BE2C (cell line): Measurements from ENCODE around the gene YEATS4.

Source experiments
- DNase-seq: peaks from one replicate; pipeline ENCODE4 v3.0.0-alpha.2; 2020
- H3K27me3 ChIP-seq: fragments of 250-450 bp; sonication (Bioruptor Pico); 2 replicates; pipeline ENCODE4 v1.5.1; 2020; ENCODE audit warnings: mild to moderate bottlenecking
- H3K36me3 ChIP-seq: fragments of 250-450 bp; sonication (Bioruptor Pico); 2 replicates; pipeline ENCODE4 v1.5.1; 2020; ENCODE audit warnings: mild to moderate bottlenecking
- H3K4me1 ChIP-seq: fragments of 250-450 bp; sonication (Bioruptor Pico); 2 replicates; pipeline ENCODE4 v1.5.1; 2020
- H3K4me3 ChIP-seq: 2 replicates; pipeline ENCODE4 v1.5.1; 2011; ENCODE audit warnings: low read depth, low read length
- H3K9me3 ChIP-seq: fragments of 250-450 bp; sonication (Bioruptor Pico); 2 replicates; pipeline ENCODE4 v1.5.1; 2020
- TF ChIP-seq, protein P1 (sequence below): IDR thresholded peaks from 2 replicates; pipeline ENCODE4 v1.5.1; 2012; ENCODE audit warnings: mild to moderate bottlenecking, low read depth, low read length

The YEATS4 gene

DNA sequence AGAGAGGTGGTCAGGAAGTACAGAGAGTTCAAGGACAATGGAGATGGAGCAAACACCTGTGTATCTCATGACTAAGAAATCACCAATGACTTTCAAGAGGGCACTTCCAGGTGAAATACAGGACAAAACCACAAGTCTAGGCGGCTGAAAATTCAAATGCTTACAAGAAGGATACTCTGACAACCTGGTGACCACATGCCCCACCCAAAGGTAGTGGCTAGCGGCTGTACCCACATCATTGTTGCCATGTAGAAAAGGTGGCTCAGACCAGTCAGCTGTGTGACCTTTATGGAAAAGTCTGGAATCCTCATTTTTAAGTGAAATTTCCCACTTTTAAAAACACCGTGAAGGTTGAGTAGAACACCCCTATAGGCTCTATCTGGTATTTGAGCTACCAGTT, 62.0 kb downstream of the YEATS4 start:
- H3K27me3 ChIP-seq, result no peaks in the 10 kb centered on the region
- no peaks in the 10 kb centered on the region for H3K9me3 ChIP-seq
- TF ChIP-seq, protein P1, sequence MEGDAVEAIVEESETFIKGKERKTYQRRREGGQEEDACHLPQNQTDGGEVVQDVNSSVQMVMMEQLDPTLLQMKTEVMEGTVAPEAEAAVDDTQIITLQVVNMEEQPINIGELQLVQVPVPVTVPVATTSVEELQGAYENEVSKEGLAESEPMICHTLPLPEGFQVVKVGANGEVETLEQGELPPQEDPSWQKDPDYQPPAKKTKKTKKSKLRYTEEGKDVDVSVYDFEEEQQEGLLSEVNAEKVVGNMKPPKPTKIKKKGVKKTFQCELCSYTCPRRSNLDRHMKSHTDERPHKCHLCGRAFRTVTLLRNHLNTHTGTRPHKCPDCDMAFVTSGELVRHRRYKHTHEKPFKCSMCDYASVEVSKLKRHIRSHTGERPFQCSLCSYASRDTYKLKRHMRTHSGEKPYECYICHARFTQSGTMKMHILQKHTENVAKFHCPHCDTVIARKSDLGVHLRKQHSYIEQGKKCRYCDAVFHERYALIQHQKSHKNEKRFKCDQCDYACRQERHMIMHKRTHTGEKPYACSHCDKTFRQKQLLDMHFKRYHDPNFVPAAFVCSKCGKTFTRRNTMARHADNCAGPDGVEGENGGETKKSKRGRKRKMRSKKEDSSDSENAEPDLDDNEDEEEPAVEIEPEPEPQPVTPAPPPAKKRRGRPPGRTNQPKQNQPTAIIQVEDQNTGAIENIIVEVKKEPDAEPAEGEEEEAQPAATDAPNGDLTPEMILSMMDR, result no peak
- peaks cover under 1% of the 10 kb centered on the region; the same call in 1 of the 2 replicates for H3K4me1 ChIP-seq
- no peak overlapping the region for H3K4me3 ChIP-seq
- H3K36me3 ChIP-seq, result no peaks in the 10 kb centered on the region
- no peak for DNase-seq

- H3K27me3 ChIP-seq, result no peaks in the 10 kb centered on the region
- no peaks in the 10 kb centered on the region for H3K36me3 ChIP-seq
- no peaks in the 10 kb centered on the region for H3K4me1 ChIP-seq
- TF ChIP-seq, protein P1, result no peak
- H3K4me3 ChIP-seq, result no peak overlapping the region
- H3K9me3 ChIP-seq, result no peaks in the 10 kb centered on the region
- no peak for DNase-seq
Observed at GRCh38 chr12:69423037-69423905, 63.7 kb downstream of the YEATS4 start.

GRCh38 chr12:69425417-69425816, 65.9 kb downstream of the YEATS4 start:
- DNase-seq, result no peak
- Histone ChIP-seq H3K4me3 (no peak overlapping the region), H3K4me1 (no peaks in the 10 kb centered on the region), H3K36me3 (no peaks in the 10 kb centered on the region), H3K27me3 (no peaks in the 10 kb centered on the region), H3K9me3 (no peaks in the 10 kb centered on the region)
- TF ChIP-seq, protein P1, result no peak

DNA sequence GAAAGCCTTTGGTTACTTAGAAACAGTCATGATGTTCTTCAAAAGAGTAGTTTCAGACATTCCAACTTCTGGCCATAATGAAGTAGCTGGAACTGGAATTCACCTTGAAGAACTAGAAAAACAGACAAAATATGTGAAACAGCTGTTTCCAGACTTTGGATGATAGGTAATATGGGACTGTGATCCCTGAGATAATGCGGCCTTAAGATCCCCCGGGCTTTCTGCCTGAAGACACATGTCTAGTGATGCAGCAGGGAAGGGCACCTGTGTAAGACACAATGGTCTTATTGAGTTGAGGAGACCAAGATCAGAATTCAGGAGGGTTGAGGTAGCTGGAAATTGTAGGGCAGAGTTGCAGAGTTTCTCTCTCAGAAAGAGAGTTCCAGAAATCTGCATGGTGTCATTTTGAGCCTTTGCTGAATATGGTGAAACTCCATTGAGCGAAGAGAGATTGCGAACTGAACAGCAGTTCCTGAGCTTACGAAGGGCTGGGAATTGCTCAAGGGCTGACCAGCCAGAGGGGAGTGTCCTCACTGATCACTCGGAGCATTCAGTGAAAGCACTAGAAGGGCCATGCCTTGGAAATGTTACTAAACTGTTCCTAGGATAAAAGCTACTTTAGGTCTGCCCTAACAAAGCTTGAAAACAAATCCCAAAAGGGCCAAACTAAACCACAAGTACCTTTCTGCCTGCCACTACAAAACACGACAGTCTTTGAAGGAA, 69.0 kb downstream of the YEATS4 start:
- Histone ChIP-seq H3K36me3 (no peaks in the 10 kb centered on the region), H3K9me3 (no peaks in the 10 kb centered on the region), H3K27me3 (no peaks in the 10 kb centered on the region), H3K4me3 (no peak overlapping the region), H3K4me1 (no peaks in the 10 kb centered on the region)
- TF ChIP-seq, protein P1, result no peak
- no peak for DNase-seq

- H3K27me3 ChIP-seq, result no peaks in the 10 kb centered on the region
- H3K4me1 ChIP-seq, result no peaks in the 10 kb centered on the region
- H3K9me3 ChIP-seq, result no peaks in the 10 kb centered on the region
- H3K36me3 ChIP-seq, result no peaks in the 10 kb centered on the region
- TF ChIP-seq, protein P1, result no peak
- H3K4me3 ChIP-seq, result no peak overlapping the region
- DNase-seq, result no peak
Observed at GRCh38 chr12:69430942-69431590, 71.5 kb downstream of the YEATS4 start.
